ENCODE measurements around the gene FAM186B.

FAM186B gene

DNA sequence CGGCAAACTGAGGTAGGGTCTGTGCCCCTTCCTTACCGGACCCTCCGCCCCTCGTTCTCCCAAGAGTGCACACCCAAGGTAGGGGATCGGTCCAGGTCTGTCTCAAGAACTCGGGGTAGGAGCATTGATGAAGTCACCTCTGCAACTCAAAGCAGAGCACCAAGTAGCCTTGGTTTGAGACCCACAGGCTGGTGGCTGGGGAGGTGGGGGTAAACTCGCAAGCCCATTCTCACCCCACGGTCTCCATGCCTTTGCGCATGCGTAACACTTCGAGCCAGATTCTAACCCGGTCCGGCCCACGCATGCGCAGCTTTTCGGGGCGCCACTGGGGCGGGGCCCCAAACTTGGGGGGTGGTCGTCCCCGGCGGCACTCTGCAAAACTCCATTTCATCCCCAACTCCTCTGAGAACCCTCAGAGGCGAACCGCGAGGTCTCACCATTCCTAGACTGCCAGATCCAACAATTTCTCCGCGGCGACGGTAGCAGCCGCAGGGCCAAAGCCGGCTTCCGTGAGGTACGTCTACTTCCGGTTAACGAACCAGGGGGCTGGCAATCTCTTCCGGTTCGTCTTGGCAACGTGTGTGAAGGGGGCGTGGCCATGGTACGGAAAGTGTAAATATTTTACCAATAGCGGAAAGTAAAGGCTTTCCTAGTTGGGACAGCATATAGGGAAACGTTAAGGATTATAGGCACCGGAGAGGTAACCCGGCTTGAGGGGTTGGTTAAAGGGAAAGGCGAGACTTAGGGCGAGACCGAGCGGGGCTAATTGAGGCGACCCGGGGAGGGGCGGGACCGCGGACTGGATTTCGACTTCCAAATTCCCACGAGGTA lies 37.6 kb downstream of the FAM186B start, which contains the start of gene MCRS1:
Gene MCRS1 (minus strand): TSS at position 532 of the 831 bp plus-strand sequence. CDS start 1,411 bp downstream, outside the sequence.
- DNase-seq (peak; percentile 93), ATAC-seq (peak; percentile 89)

DNA sequence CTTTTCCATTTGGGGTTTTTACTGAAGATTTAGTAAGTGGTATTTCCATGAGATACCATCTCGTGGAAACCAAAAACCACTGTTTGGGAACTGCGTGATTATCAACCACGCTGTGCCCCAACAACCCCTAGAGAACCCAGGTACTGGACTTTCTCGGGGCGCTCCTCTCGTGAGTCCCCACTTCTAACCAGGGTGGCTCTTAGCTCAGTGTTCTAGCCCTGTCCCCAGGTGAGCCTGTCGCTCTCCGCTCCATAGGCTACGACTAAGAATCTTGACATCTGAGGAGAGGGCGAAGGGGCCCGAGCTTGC lies 38.2 kb downstream of the FAM186B start:
- ATAC-seq: peak; percentile 8
- DNase-seq: peak; percentile 28

DNA sequence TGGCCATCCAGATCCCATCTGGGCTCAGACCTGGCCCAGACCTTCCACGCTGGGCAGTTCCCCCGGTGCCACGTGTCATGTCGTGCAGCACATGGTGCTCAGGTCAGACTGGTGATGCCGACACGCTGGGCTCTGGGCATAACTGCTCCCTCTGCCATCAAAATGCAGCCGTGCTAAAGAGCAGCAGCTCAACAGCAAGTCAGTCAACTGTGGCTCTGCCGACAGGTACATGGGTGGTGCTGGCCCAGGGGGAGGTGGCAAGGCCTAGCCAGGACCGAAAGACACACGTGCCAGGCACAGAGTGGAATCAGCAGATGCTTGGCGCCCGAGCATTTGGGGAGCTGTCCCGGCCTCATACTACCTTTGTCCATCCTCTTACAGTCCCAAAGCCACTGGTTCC lies 39.1 kb downstream of the FAM186B start:
- DNase-seq (no peak), ATAC-seq (no peak)

DNA sequence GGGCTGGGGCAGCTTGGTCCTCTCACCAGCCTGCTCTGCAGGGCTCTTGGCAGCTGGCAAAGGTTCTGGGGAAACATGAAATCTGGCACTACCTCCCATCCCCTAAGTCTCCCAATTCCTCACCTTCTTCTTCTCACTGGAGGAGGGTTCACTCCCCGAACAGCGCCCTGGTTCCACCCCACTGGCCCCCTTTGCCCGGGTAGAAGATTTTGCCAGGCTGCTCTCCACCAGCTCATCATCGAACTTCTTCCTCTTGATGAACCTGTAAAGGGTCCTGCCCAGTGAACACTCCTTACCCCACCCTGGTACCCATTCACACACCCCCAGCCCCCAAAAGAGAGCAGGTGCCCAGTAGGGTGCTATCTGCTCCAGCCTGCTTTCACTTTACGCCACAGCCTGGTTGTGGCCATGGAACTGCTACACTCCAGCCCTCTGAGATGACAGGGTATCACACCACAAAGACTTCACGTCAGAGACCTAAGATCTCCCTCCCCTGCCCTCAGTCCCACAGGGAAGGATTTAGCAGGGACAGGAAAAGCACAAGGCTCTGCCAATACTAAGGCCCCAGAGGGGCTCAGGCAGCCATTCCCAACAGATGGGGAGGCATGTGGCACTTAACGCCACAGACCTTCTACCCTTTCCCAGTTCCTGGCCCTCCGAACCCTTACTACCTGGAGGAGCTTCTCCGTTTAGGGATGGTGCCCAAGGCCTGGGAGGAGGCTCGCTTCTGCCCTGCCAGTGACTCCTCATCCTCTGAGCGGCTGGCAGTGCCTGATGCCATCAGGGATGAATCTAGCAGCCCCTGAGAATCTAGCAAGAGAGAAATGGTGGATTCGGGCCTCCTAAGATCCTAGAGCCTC lies 39.8 kb downstream of the FAM186B start:
- ATAC-seq: no peak
- no peak for DNase-seq

DNA sequence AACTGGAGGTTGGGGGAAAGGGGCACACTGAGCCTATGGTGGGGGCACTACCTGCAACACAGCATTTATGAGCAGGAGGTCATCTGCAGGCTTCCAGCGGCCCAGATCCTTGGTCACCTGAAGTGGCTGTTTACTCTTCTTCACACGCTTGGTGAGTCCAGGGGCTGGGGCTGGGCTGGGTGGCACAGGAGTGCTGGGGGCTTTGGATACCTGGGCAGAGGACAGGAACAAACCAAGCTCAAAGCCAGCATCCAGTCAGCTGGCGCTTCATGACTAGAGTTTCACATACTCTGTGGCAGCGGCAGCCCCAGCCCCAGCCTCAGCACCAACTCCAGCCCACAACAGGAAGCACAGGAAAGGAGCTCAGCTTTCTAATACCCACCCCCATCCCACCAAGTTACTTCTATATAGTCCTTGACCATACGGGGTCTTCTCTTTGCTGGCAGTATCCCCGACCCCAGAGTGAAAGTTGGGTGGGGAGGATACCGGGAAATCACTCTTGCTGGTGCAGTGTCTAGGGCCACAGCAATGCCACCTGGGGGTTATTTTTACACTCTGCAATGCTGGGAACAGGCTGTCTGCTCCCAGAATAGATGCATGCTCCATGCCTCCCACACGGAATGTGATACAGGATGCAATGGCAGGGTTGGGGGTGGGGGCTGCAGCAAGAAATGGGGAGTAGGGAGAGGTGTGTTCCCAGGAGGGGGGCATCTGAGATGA lies 40.6 kb downstream of the FAM186B start:
- no peak for DNase-seq
- ATAC-seq: no peak

DNA sequence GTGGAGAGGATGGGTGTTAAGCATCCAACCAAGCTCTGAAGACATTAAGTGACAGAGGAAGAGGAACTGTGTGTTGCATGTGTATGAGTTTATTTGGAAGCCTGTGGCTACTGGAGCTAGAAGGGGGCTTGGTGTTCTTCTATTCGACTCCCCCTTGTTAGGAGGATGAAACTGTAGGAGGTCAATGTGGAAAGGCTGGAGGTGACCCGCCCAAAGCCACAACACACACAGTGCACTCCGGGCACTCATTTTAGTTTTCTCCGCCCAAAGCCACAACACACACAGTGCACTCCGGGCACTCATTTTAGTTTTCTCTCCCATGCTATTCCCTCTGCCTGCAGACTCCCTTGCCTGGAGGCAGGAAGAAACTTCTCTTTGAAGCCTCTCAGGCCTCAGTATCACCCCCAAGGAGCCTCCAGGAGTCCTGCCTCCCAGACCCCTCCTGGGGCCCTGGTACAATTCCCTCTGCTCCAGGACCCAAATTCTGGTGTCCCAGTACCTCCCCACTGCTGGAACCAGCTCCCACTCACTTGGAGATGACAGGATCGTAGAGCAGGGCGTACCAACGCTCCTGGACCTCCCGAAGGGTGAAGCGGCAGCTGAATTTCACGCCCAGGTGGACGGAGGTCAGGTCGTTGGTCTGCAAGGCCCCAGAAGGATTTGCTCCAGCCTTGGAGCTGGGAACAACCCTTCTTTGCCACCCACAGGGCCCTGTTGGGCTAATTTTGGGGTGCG lies 41.3 kb downstream of the FAM186B start:
- DNase-seq (no peak), ATAC-seq (no peak)

DNA sequence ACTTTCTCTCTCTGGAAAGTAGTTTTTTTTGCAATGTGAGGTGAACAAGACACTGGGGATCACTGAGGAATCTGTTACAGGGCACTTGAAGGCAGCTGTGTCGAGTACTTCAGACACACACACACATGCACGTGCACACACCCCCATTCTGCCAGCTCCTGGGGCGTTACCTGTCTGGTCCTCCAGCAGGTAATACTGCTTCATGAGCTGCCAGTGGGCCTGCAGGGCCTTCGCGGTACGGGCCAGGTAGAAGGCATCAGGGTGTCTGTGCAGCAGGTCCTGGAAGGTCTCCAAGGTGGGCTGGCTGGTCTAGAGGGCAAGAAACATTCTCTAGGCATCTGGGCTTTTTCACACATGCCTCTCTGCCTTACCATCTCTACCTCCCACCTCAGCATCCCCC lies 42.6 kb downstream of the FAM186B start:
- ATAC-seq: no peak

DNA sequence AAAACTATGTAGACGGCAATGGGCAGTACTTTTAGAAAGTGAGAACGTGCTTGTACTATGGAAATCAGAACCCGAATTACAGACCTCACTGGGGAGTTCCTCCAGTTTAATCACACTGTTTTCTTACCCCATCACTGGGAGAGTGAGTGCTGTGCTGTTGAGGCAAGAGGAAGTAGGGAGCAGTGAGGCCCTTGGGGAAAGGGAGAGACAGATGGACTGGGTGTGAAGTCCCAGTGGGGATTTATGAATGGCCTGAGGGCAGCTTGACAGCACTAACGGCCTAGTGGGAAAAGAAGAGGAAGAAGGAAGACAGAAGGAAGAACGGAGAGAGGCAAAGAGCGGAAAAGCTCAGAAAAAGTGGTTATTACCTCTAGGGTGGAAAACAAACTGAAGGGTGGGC lies 43.2 kb downstream of the FAM186B start:
- no peak for DNase-seq
- no peak for ATAC-seq

More for the DNA sequence above, 42.6 kb downstream of the FAM186B start:
- no peak for DNase-seq

DNA sequence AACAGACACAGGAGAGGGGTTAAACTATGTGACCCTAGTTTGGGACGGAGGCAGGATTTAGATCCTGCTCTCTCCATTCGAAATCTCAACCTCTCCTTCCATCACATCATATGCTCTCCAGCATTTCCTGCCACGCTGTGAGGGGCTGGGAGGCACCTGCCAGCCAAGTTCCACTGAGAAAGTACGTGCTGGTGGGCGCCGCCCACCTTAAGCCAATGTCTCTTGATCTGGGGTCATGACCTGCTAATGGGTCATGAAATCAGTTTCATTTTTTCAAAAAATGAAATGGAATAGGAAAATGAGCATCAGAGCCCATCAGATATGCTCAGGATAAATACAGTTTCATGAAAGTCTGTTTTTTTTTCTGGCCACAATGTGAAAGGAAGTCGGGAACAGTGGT lies 44.7 kb downstream of the FAM186B start:
- DNase-seq (no peak), ATAC-seq (peak; percentile 64)

DNA sequence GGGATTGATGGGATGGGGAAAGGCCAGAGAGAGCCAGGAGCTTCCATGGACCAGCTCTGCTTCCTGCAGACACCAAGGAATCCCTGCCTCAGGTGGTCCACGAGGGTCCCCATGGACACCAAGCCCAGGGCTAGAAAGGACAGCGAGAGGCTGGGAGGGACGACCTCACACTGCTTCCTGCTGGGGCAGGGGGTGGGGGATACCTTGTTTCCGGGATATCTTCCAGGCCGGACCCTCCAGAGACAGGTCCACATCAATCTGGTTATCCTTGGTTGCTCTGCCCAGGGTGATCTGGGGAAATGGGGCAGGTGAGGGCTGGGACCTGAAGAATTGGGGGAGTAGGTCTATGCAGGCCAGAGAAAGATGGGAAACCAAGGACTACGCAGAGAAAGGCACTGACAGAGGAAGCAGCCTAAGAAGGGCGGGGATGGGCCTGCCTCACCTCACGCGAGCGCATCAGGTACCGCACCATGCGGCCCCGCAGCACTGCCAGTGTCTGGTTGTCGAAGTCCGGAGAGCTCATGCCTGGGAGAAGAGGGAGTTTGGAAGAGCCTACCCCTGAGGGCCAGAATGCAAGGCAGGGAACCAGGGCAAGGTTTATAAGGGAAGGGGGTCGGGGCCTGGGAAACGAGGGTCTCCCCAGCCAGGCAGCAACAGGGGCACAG lies 46.3 kb downstream of the FAM186B start:
- no peak for ATAC-seq
- DNase-seq: no peak

DNA sequence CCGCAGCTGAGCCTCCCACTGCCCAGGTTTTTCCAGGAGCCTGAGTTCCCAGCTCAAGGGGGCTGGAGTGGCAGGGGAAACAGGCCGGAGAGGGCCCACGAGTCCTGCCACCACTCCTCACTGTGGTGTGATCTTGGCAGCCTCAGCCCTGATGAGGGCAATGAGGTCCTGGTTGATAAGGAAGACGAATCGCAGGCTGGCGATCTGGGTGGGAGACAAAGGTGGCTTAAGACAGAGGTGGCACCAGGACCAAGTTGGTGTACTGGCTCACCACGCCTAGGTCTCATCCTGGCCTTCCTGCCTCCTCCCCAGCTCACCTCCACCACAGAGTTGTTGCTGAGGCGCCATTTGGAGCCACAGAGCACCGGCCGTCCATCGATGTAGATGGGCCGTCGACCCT lies 46.9 kb downstream of the FAM186B start:
- ATAC-seq: no peak
- no peak for DNase-seq

DNA sequence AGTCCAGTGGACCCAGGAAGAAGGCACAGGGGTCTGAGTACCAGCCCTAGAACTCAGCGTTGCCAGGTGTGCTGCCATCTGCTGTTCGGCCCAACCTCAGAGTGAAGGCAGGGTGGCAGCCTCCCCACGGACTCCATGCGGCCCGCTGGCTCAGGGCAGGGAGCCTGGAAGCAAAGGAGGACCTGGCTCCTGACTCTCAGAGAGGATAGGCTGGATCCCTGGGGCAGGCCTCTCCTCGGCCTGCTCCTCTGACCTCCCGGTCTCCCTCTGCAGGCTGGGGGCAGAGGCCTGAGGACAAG lies 47.6 kb downstream of the FAM186B start:
- DNase-seq: no peak
- no peak for ATAC-seq

DNA sequence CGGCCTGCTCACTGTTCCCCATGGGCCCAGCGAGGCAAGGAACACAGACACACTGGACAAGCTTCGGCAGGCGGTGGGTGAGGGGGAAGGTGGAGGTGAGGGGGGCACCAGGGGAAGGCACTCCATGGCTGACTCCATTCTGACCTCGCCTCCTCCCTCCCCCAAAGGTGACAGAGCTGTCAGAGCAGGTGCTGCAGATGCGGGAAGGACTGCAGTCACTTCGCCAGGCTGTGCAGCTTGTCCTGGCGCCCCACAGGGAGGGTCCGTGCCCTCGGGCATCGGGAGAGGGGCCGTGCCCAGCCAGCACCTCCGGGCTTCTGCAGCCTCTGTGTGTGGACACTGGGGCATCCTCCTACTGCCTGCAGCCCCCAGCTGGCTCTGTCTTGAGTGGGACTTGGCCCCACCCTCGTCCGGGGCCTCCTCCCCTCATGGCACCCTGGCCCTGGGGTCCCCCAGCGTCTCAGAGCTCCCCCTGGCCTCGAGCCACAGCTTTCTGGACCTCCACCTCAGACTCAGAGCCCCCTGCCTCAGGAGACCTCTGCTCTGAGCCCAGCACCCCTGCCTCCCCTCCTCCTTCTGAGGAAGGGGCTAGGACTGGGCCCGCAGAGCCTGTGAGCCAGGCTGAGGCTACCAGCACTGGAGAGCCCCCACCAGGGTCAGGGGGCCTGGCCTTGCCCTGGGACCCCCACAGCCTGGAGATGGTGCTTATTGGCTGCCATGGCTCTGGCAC lies 48.1 kb downstream of the FAM186B start:
- ATAC-seq: no peak
- no peak for DNase-seq

DNA sequence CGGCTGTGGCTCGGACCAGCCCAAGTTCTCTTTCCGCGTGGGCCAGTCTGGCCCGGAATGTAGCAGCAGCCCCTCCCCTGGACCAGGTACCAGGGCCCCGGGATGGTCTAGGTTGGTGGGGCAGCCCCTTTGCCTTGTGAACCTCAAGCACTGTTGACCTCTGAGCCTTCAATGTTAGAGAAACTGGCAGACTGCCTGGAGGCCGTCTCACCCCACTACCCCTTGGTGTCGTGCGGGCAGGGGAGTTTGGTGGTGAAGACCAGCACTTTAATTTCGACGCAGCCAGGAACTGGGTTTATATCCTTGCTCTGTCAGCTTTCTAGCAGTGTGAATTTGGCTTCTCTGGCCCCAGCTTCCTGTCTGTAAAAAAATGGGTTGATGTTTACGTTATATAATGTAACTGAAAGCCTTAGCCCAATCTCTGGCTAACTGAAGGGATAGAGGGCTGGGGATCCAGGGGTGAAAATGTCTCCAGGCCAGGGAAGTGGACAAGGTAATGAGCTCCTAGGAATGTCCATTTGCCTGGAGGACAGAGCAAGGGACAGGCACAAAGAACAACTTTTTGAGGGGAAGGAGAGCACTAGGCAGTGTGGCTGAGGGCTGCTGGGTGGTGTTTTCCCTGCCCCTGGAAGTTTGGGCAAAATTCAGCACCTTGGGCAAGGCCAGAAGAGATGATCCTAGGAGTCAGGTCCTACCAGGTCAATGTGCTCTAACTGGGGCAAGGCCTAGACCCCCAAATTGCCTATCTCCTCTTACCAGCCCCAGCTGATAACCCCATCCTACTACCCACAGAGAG lies 48.9 kb downstream of the FAM186B start:
- DNase-seq (no peak), ATAC-seq (no peak)

DNA sequence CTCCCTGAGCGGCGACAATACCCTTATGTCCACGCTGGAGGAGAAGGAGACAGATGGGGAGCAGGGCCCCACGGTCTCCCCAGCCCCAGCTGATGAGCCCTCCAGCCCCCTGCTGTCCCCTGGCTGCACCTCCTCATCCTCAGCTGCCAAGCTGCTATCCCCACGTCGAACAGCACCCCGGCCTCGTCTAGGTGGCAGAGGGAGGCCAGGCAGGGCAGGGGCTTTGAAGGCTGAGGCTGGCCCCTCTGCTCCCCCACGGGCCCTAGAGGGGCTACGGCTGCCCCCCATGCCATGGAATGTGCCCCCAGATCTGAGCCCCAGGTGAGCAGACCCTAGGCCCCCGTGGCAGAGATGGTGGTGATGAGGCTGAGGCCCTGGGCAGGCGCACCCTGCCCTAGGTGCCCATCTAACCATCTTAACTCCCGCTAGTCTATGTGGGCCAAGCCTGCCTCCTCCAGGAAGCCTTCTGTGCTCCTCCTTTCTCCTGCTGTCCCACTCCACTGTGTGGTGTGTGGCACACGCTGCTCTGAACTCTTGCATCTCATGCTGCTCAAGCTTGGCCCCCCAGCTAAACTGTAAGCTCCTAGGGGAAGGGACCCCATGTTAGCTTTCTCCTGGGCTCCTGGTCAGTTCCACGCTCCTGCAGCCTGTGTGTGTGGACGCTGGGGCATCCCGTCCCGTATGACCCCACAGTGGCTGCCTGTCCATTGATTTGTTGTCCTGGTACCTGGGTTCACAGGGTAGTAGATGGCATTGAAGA lies 49.6 kb downstream of the FAM186B start:
- DNase-seq: no peak
- ATAC-seq: no peak

DNA sequence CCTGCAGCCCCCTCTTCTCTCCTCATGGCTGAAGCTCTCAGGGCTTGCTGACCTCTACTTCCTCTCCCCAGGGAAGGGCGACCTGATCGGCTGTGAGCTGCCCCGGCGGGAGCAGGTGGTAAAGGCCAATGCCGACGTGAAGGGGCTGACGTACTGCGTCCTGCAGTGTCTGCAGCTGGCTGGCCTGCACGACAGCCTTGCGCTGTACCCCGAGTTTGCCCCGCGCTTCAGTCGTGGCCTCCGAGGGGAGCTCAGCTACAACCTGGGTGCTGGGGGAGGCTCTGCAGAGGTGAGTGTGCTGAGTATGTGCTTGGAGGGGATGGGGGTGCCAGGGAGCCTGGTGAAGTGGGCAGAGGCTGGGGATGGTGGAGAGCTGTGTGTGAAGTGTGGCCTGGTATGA lies 51.2 kb downstream of the FAM186B start:
- DNase-seq (no peak), ATAC-seq (no peak)

DNA sequence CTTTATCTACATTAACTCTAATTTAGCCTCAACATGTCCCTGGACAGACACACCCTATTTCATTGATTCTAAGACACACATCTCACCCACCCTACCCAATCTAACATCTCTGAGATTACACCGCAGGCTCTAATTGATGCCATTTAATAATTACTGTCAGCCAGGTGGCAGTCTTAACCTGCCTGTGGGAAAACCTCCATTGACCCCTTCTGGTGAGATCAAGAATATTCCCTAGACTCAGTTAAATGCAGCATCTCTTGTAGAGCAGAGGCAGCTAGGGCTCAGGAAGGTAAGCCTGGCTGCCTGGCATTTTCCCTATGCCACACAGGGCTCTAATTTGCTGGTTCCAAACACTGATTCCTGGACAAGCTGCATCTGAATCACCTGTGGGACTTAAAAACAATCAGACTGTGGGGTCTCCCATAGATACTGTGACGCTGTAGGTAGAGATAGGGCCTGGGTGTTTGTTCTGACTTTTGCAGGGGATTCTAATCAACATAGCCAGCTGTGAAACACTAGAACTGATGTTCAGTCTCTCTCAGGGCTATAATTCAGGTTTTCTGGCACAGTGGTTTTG lies 51.8 kb downstream of the FAM186B start:
- ATAC-seq: no peak
- no peak for DNase-seq

DNA sequence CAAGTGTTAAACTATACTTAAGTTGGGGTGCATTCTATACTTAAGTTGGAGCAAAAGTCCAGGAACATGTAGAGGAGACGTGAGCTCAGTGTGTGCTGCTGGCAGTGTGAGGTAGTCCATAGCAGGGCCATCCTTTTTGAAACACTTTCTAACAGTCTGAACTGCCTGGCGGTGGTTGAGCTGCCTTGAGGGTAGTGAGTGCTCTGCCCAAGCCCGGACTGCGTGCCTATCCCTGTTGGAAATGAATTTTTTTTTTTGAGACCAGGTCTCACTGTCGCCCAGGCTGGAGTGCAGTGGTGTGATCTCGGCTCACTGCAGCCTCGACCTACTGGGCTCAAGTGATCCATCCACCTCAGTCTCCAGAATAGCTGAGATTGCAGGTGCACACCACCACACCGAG lies 52.5 kb downstream of the FAM186B start:
- ATAC-seq (no peak), DNase-seq (no peak)

DNA sequence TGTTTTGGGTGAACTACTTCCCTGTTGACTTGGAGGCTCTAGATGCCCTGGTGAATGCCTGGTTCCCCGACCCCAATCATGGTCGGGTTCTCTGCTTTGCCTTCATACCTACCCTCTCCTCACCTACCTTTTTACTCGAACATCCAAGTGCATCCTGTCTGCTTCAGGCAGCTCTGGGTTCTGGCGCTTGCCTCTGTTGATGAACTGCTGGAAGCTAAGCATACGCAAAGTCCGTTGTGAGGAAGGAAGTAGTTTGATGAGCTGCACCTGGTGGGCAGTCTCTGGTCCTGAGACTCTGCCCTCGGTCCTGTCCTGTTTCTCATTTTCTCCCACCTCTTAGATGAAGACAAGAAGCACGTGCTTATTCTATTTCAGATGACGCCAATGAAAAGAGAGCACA lies 53.0 kb downstream of the FAM186B start:
- no peak for ATAC-seq

More for the DNA sequence above, 53.0 kb downstream of the FAM186B start:
- DNase-seq: no peak
